OCI-LY3 (cell line): ENCODE data around the gene GALNT2.

Experiments
- H2AFZ ChIP-seq: fragments of 200-600, 300-600 bp; shearing (Covaris generic); 2 replicates; pipeline ENCODE4 v1.6.0; 2014; ENCODE audit warnings: antibody characterized with exemption, low read depth, low read length
- H3K27ac ChIP-seq: fragments of 200-600, 300-600 bp; sonication (generic); 2 replicates; pipeline ENCODE4 v1.5.1; 2014; ENCODE audit warnings: mild to moderate bottlenecking, low read length, moderate library complexity, mixed read lengths
- H3K27me3 ChIP-seq: fragments of 200-600, 300-600 bp; sonication (generic); 2 replicates; pipeline ENCODE4 v1.6.1; 2014; ENCODE audit warnings: low read depth, low read length, mixed read lengths
- H3K36me3 ChIP-seq: fragments of 200-600, 300-600 bp; sonication (generic); replicated peaks from 2 replicates; pipeline ENCODE3; 2014; ENCODE audit warnings: low read depth, low read length, mixed read lengths
- H3K4me1 ChIP-seq: fragments of 300-600, 200-600 bp; sonication (generic); 2 replicates; pipeline ENCODE4 v1.6.1; 2014; ENCODE audit warnings: low read length, mixed read lengths
- H3K4me2 ChIP-seq: fragments of 200-600, 300-600 bp; sonication (generic); 2 replicates; pipeline ENCODE4 v1.6.1; 2014; ENCODE audit warnings: low read length, mixed read lengths
- H3K4me3 ChIP-seq: fragments of 300-600, 200-600 bp; sonication (generic); 2 replicates; pipeline ENCODE4 v1.5.1; 2014; ENCODE audit warnings: antibody characterized with exemption, mild to moderate bottlenecking, low read length, moderate library complexity
- H3K79me2 ChIP-seq: fragments of 300-600, 200-600 bp; shearing (Covaris generic); 2 replicates; pipeline ENCODE4 v1.6.1; 2014; ENCODE audit warnings: mild to moderate bottlenecking, low read length, mixed read lengths
- H3K9ac ChIP-seq: fragments of 300-600, 200-600 bp; shearing (Covaris generic); 2 replicates; pipeline ENCODE4 v1.6.0; 2014; ENCODE audit warnings: mild to moderate bottlenecking, low read length, moderate library complexity
- H3K9me3 ChIP-seq: fragments of 200-600, 300-600 bp; shearing (Covaris generic); 2 replicates; pipeline ENCODE4 v1.6.1; 2014; ENCODE audit warnings: low read length, mixed read lengths; ENCODE audit not compliant: insufficient read depth
- H4K20me1 ChIP-seq: fragments of 200-600, 300-600 bp; sonication (generic); 2 replicates; pipeline ENCODE4 v1.6.1; 2016; ENCODE audit warnings: low read length, mixed read lengths; ENCODE audit not compliant: insufficient read depth
- EZH2phosphoT487 ChIP-seq: fragments of 200-600 bp; shearing (Covaris generic); IDR thresholded peaks from 2 replicates; pipeline ENCODE4 v1.6.1; 2018; ENCODE audit warnings: antibody characterized with exemption, mixed run types, low read depth
- TF ChIP-seq, protein P1 (sequence below): fragments of 200-600, 300-600 bp; sonication (generic); IDR thresholded peaks from 2 replicates; pipeline ENCODE4 v1.5.1; 2014; ENCODE audit warnings: antibody characterized with exemption, low read length, low read depth

The GALNT2 gene

DNA sequence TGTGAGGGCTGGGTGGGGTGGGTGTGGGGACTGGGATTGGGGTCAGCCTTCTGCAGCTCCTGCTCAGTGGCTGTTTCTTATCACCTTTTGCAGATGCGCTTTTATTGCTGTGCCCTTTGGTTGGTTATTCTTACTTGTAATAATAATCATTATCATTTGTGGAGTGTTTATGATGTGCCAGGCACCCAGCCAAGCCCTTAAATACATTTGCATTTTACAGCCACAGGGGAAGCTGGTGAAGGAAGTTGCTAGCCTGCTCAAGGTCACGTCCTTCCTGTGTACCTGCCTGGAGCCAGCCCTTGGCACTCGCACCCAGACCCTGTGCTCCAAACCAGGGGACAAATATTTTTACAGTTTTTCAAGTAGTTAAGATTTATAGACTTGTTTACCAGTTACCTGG is 215.1 kb downstream of the GALNT2 start:
- H2AFZ ChIP-seq: no peak overlapping the region
- no peak overlapping the region for H3K9ac ChIP-seq
- no peak overlapping the region for H3K27ac ChIP-seq
- TF ChIP-seq, protein P1, sequence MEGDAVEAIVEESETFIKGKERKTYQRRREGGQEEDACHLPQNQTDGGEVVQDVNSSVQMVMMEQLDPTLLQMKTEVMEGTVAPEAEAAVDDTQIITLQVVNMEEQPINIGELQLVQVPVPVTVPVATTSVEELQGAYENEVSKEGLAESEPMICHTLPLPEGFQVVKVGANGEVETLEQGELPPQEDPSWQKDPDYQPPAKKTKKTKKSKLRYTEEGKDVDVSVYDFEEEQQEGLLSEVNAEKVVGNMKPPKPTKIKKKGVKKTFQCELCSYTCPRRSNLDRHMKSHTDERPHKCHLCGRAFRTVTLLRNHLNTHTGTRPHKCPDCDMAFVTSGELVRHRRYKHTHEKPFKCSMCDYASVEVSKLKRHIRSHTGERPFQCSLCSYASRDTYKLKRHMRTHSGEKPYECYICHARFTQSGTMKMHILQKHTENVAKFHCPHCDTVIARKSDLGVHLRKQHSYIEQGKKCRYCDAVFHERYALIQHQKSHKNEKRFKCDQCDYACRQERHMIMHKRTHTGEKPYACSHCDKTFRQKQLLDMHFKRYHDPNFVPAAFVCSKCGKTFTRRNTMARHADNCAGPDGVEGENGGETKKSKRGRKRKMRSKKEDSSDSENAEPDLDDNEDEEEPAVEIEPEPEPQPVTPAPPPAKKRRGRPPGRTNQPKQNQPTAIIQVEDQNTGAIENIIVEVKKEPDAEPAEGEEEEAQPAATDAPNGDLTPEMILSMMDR: no peak
- no peak for TF ChIP-seq EZH2phosphoT487
- H3K4me1 ChIP-seq: peaks cover 8% of the 10 kb centered on the region
- no peaks in the 10 kb centered on the region for H3K9me3 ChIP-seq
- H3K4me2 ChIP-seq: no peak overlapping the region
- H3K4me3 ChIP-seq: no peak overlapping the region
- H3K36me3 ChIP-seq: peaks cover 9% of the 10 kb centered on the region
- H4K20me1 ChIP-seq: no peaks in the 10 kb centered on the region
- H3K79me2 ChIP-seq: no peaks in the 10 kb centered on the region
- no peaks in the 10 kb centered on the region for H3K27me3 ChIP-seq

GRCh38 chr1:230283678-230284077 is 216.6 kb downstream of the GALNT2 start:
- Histone ChIP-seq H3K36me3 (peaks cover 9% of the 10 kb centered on the region), H2AFZ (no peak overlapping the region), H3K9me3 (no peaks in the 10 kb centered on the region), H3K4me3 (no peak overlapping the region), H3K9ac (no peak overlapping the region), H3K27me3 (no peaks in the 10 kb centered on the region), H3K27ac (no peak overlapping the region), H3K79me2 (no peaks in the 10 kb centered on the region), H4K20me1 (no peaks in the 10 kb centered on the region), H3K4me2 (no peak overlapping the region), H3K4me1 (peaks cover 8% of the 10 kb centered on the region)
- TF ChIP-seq, protein P1: no peak
- TF ChIP-seq EZH2phosphoT487: no peak

- Histone ChIP-seq H4K20me1 (no peaks in the 10 kb centered on the region), H3K36me3 (peaks cover 3% of the 10 kb centered on the region), H3K9ac (no peak overlapping the region), H3K79me2 (no peaks in the 10 kb centered on the region), H3K4me1 (peaks cover 14% of the 10 kb centered on the region), H2AFZ (no peak overlapping the region), H3K27ac (no peak overlapping the region), H3K9me3 (no peaks in the 10 kb centered on the region), H3K4me2 (no peak overlapping the region), H3K4me3 (no peak overlapping the region), H3K27me3 (no peaks in the 10 kb centered on the region)
- TF ChIP-seq, protein P1: no peak
- TF ChIP-seq EZH2phosphoT487: no peak
Measured at GRCh38 chr1:230284891-230285290, 217.9 kb downstream of the GALNT2 start.

DNA sequence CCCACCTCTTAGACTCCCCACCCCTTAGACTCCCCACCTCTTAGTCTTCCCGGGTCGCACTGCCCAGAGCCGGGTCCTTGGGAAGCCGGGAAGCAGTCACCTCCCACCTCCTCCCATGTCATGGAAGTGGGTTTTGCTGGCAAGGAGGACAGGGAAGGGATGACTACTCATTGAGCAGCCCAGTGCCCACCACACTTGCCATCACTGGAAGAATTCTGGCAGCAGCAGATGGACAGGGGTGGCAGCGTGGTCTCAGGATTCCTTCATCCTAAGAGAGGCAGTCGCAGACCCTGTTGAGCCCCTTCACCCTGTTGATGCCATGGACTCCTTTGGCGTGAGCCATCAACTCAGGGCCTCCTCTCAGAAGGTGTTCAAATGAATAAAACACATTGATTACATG is 218.3 kb downstream of the GALNT2 start:
- TF ChIP-seq, protein P1: no peak
- no peak for TF ChIP-seq EZH2phosphoT487
- Histone ChIP-seq H3K9me3 (no peaks in the 10 kb centered on the region), H2AFZ (no peak overlapping the region), H3K4me2 (no peak overlapping the region), H3K9ac (no peak overlapping the region), H3K36me3 (peaks cover 3% of the 10 kb centered on the region), H3K4me3 (no peak overlapping the region), H3K4me1 (peaks cover 14% of the 10 kb centered on the region), H4K20me1 (no peaks in the 10 kb centered on the region), H3K79me2 (no peaks in the 10 kb centered on the region), H3K27me3 (no peaks in the 10 kb centered on the region), H3K27ac (no peak overlapping the region)
